ENCODE data around the gene KCNQ5. TPM values are rescaled to one million over a fixed set of nuclear protein-coding genes. Genes with fewer than 3 reads are reported as not detected.
A peak's percentile ranks its signal among the peaks of the same experiment; 100 is the strongest.

The KCNQ5 gene
- total RNA-seq, 6 donors from 2014 or later: 0.30 to 3.1 (median 0.32) TPM

DNA sequence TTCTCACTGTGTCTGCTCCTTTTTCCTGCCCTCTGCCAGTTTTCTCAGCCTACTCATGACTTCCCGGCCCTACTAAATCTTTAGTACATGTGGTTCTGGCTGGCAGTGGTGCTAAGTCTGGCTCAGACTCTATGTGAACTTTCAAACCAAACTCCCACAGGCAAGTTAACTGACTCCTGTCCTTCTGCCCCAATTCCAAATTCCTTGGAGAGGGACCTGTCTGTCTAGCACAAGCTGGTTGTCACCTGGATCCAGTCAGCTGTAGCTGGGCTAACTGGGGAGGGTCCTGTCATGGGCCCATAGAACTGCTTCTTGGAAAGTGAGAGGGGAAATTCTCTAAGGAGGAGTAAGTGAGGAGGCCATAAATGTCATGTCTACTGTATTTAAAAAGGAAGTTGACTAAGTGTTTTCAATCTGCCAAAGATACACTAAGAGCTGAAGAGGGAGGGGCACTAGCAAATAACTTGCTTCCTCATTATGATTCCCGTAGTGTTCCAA is 240.1 kb downstream of the KCNQ5 start:
- Histone ChIP-seq H3K9me3 (no peaks in the 10 kb centered on the region), H3K4me3 (no peak overlapping the region), H3K36me3 (no peaks in the 10 kb centered on the region), H3K27ac (peak overlapping the region in 2 of 4 donors; percentile 1 to 32), H3K27me3 (no peaks in the 10 kb centered on the region), H3K4me1 (peaks cover 8 to 15% (median 12%) of the 10 kb centered on the region in 4 donors)
- WGBS, 2 donors: 34 to 35% methylated on average over 2 of the region's 2 CpGs
- TF ChIP-seq, protein P1, sequence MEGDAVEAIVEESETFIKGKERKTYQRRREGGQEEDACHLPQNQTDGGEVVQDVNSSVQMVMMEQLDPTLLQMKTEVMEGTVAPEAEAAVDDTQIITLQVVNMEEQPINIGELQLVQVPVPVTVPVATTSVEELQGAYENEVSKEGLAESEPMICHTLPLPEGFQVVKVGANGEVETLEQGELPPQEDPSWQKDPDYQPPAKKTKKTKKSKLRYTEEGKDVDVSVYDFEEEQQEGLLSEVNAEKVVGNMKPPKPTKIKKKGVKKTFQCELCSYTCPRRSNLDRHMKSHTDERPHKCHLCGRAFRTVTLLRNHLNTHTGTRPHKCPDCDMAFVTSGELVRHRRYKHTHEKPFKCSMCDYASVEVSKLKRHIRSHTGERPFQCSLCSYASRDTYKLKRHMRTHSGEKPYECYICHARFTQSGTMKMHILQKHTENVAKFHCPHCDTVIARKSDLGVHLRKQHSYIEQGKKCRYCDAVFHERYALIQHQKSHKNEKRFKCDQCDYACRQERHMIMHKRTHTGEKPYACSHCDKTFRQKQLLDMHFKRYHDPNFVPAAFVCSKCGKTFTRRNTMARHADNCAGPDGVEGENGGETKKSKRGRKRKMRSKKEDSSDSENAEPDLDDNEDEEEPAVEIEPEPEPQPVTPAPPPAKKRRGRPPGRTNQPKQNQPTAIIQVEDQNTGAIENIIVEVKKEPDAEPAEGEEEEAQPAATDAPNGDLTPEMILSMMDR (IDR thresholded peaks at IDR 0.05): no peak
- TF ChIP-seq POLR2AphosphoS5 (IDR thresholded peaks at IDR 0.05): no peak
- TF ChIP-seq EP300 (IDR thresholded peaks at IDR 0.05): no peak
- TF ChIP-seq POLR2A (IDR thresholded peaks at IDR 0.05): no peak
- peak in 1 of 2 donors; percentile 78 for ATAC-seq (ENCODE audit: low FRiP score in 2 of 2)
- DNase-seq: no peak

DNA sequence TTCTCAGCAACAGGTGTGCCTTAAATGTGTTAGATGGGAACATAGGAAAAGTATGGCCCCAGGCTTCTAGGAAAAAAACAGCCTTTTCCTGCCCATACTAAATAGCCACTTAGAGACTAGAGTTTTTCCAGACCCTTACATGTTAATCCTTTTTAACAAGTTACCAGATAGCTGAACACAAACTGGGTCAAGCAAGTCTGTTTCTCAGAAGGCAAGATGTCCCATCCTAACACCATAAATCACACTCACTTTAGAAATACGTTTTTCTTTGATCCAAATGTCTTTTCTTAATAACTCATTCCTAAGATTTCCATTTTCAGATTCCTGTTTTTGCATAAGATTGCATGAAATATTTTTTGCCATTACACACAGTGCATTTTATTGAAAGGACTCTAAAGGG is 241.3 kb downstream of the KCNQ5 start:
- Histone ChIP-seq H3K27ac (no peak overlapping the region), H3K9me3 (no peaks in the 10 kb centered on the region), H3K4me1 (peaks cover 8 to 15% (median 12%) of the 10 kb centered on the region in 4 donors), H3K4me3 (no peak overlapping the region), H3K36me3 (no peaks in the 10 kb centered on the region), H3K27me3 (no peaks in the 10 kb centered on the region)
- WGBS, 2 donors: 42 to 48% methylated on average over 1 of the region's 1 CpG
- ATAC-seq (ENCODE audit: low FRiP score in 2 of 2) (no peak), DNase-seq (no peak)
- TF ChIP-seq POLR2AphosphoS5 (IDR thresholded peaks at IDR 0.05) (no peak), EP300 (IDR thresholded peaks at IDR 0.05) (no peak), POLR2A (IDR thresholded peaks at IDR 0.05) (no peak)
- TF ChIP-seq, protein P1 (IDR thresholded peaks at IDR 0.05): no peak

DNA sequence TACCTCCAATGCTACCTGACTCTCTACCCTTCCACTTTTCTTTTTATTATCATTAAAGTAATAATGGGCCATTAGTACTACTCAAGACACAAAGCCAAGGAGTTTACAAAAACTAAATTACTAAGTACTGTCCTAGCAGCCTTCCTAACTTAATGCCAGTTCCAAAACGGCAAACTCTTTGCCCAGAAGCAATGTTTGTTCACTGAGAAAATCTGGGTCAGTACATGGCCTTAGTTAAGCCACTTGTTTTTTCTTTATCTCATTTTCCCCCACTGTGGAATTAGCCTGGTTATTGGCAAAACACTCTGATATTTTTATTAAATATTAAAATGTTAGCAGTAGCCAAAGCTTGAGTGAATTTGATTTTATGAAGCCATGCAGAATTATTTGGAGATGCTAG is 242.4 kb downstream of the KCNQ5 start:
- 37 to 59% methylated on average over 1 of the region's 1 CpG for WGBS, 2 donors
- DNase-seq (no peak), ATAC-seq (ENCODE audit: low FRiP score in 2 of 2) (no peak)
- Histone ChIP-seq H3K27me3 (no peaks in the 10 kb centered on the region), H3K27ac (no peak overlapping the region), H3K36me3 (no peaks in the 10 kb centered on the region), H3K4me1 (peaks cover 8 to 15% (median 12%) of the 10 kb centered on the region in 4 donors), H3K4me3 (no peak overlapping the region), H3K9me3 (no peaks in the 10 kb centered on the region)
- TF ChIP-seq EP300 (IDR thresholded peaks at IDR 0.05) (no peak), POLR2A (IDR thresholded peaks at IDR 0.05) (no peak), POLR2AphosphoS5 (IDR thresholded peaks at IDR 0.05) (no peak)
- TF ChIP-seq, protein P1 (IDR thresholded peaks at IDR 0.05): no peak

DNA sequence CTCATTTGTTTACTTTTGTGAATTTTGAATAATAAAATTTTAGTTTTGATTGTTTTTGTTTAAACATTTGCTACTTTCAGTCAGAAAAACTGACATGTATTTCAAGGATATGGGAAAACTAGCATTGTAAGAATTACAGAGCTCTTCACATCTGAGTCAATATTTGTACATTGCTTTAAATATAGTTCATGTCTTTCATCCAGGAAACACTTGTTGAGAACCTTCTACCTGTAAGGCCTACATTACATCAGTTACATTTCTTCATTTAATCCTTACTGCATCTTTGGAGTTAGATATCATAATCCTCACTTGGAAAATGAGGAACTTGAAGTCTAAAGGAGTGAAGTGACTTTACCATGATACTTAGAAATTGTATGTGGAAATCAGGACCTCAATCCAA is 242.9 kb downstream of the KCNQ5 start:
- Histone ChIP-seq H3K9me3 (no peaks in the 10 kb centered on the region), H3K4me3 (no peak overlapping the region), H3K36me3 (no peaks in the 10 kb centered on the region), H3K27me3 (no peaks in the 10 kb centered on the region), H3K4me1 (peaks cover 8 to 15% (median 12%) of the 10 kb centered on the region in 4 donors), H3K27ac (no peak overlapping the region)
- ATAC-seq (ENCODE audit: low FRiP score in 2 of 2) (no peak), DNase-seq (no peak)
- TF ChIP-seq POLR2A (IDR thresholded peaks at IDR 0.05): no peak
- TF ChIP-seq EP300 (IDR thresholded peaks at IDR 0.05): peak in 1 of 4 donors; percentile 19

DNA sequence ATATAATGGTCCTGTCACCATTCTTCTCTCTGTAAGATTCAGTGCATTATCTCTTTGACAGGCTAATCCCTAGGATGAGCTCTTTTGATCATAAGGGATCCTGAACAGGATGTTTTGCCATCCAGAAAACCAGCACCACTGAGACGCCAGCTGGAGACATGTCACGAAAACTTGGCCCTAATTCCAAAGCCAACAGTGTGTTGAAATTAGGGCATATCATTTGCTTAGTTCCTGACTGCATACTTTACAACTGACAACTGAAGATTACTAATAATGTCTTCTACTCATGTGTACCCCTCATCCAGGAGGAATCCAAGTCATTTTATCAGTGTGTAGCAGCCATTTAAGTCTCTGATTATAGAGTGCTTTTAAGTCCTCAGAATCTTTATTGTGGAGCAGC is 243.6 kb downstream of the KCNQ5 start:
- WGBS, 2 donors: 46 to 55% methylated on average over 2 of the region's 2 CpGs
- no peak overlapping the region for H3K27ac ChIP-seq
- no peaks in the 10 kb centered on the region for H3K9me3 ChIP-seq
- H3K27me3 ChIP-seq: no peaks in the 10 kb centered on the region
- TF ChIP-seq POLR2A (IDR thresholded peaks at IDR 0.05) (no peak), EP300 (IDR thresholded peaks at IDR 0.05) (no peak), POLR2AphosphoS5 (IDR thresholded peaks at IDR 0.05) (no peak)
- TF ChIP-seq, protein P1 (IDR thresholded peaks at IDR 0.05): no peak
- H3K36me3 ChIP-seq: no peaks in the 10 kb centered on the region
- peaks cover 8 to 15% (median 12%) of the 10 kb centered on the region in 4 donors for H3K4me1 ChIP-seq
- H3K4me3 ChIP-seq: no peak overlapping the region
- DNase-seq (no peak), ATAC-seq (ENCODE audit: low FRiP score in 2 of 2) (no peak)
